CD8-positive, alpha-beta memory T cell (primary cell): ENCODE data around the gene NSD1. TPM values are rescaled to one million over a fixed set of nuclear protein-coding genes. Genes with fewer than 3 reads are reported as not detected.

Source experiments
- CTCF ChIA-PET: fragments of 350-600 bp; sonication (Branson Sonifier 250); formaldehyde crosslinking; loops from one replicate; lab custom pipeline; 2021; ENCODE audit warnings: antibody characterized with exemption; lab: Charles Lee
- POLR2A ChIA-PET: fragments of 350-600 bp; sonication (Branson Sonifier 250); formaldehyde crosslinking; loops from one replicate; lab custom pipeline; 2021; ENCODE audit warnings: antibody characterized with exemption; lab: Charles Lee
- DNase-seq, 5 donors: peaks; one replicate each; pipeline versions ENCODE4 v3.0.0 to v3.0.0-alpha.2; 2020 to 2022; ENCODE audit warnings: mixed read lengths in 1 of 5
- H3K27ac ChIP-seq: one replicate; pipeline ENCODE4 v1.7.0; 2013; ENCODE audit warnings: low read depth, mild to moderate bottlenecking, low read length, moderate library complexity
- H3K27me3 ChIP-seq: 2 replicates; pipeline ENCODE4 v1.7.0; 2013; ENCODE audit warnings: low read length, mild to moderate bottlenecking; ENCODE audit not compliant: insufficient read depth, poor library complexity, severe bottlenecking
- H3K36me3 ChIP-seq: 2 replicates; pipeline ENCODE4 v1.7.0; 2013; ENCODE audit warnings: mild to moderate bottlenecking, low read length, moderate library complexity; ENCODE audit not compliant: insufficient read depth
- H3K4me1 ChIP-seq: 2 replicates; pipeline ENCODE4 v1.7.0; 2013; ENCODE audit warnings: mild to moderate bottlenecking, low read length, moderate library complexity; ENCODE audit not compliant: insufficient read depth
- H3K4me3 ChIP-seq: 2 replicates; pipeline ENCODE4 v1.7.0; 2013; ENCODE audit warnings: mild to moderate bottlenecking, low read length
- H3K9me3 ChIP-seq: 2 replicates; pipeline ENCODE4 v1.7.0; 2013; ENCODE audit warnings: mild to moderate bottlenecking, low read length
- H3K27ac Mint-ChIP-seq, 8 donors: one replicate each; pipeline ENCODE4 v1.8.0; 2020 to 2021; ENCODE audit warnings: mixed read lengths in 8 of 8, mild to moderate bottlenecking in 6 of 8, inconsistent platforms in 3 of 8, moderate library complexity in 3 of 8
- H3K27me3 Mint-ChIP-seq, 2 donors: one replicate each; pipeline ENCODE4 v1.8.0; 2020 to 2021; ENCODE audit warnings: mixed read lengths in 2 of 2, mild to moderate bottlenecking in 1 of 2, moderate library complexity in 1 of 2
- H3K36me3 Mint-ChIP-seq, 3 donors: one replicate each; pipeline ENCODE4 v1.8.0; 2020 to 2021; ENCODE audit warnings: mixed read lengths in 3 of 3, inconsistent platforms in 1 of 3, mild to moderate bottlenecking in 1 of 3
- H3K4me1 Mint-ChIP-seq, 3 donors: one replicate each; pipeline ENCODE4 v1.8.0; 2020 to 2021; ENCODE audit warnings: mixed read lengths in 3 of 3, inconsistent platforms in 1 of 3, mild to moderate bottlenecking in 1 of 3
- H3K4me3 Mint-ChIP-seq, 7 donors: one replicate each; pipeline ENCODE4 v1.8.0; 2020 to 2021; ENCODE audit warnings: mixed read lengths in 7 of 7, mild to moderate bottlenecking in 6 of 7, moderate library complexity in 4 of 7, inconsistent platforms in 2 of 7
- H3K9me3 Mint-ChIP-seq, 5 donors: one replicate each; pipeline ENCODE4 v1.8.0; 2020 to 2022; ENCODE audit warnings: mixed read lengths in 5 of 5, mild to moderate bottlenecking in 3 of 5, moderate library complexity in 2 of 5, inconsistent platforms in 1 of 5
- polyA plus RNA-seq: library from polyadenylated mRNA; unstranded; fragments of 300-500 nt; fragmentation: Illumina TruSeq; gene quantifications from one replicate; pipeline ENCODE4 v1.2.3, GENCODE V29; 2021
- total RNA-seq, 2 experiments: library from RNA; stranded (reverse); gene quantifications; one replicate each; pipeline ENCODE4 v1.2.3, GENCODE V29; 2021

NSD1 gene
- total and polyA plus RNA-seq, 3 experiments from 2014 or later, result 48.7 to 93.1 (median 86.7) TPM

DNA sequence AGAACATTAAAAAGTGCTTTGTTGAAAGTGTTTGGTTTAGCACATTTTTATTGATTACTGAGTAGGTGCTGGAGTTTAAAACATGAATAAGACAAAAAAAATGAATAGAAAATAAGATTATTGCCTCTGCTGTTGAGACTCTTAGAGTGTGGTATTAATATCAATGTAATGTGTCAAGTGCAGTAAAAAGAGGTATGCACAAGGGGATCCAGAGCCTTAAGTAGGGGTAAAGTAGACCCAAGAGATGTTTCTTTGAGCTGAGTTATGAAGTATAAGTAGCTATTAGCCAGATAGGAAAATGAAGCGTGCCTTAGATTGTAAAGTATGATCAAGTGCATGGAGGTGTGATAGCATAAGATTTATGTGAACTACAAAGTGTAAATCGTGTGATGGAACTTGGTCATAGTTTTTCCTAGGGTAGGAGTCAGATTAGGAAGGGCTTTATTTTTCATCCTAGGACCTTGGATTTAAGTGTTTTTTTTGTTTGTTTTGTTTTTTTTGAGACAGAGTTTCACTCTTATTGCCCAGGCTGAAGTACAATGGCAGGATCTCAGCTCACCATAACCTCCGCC lies 45.2 kb downstream of the NSD1 start:
- no peaks in the 10 kb centered on the region for H3K27me3 Mint-ChIP-seq
- peak overlapping the region in 3 of 8 donors; percentile 5 to 18 (median 14) for H3K27ac Mint-ChIP-seq
- no peaks in the 10 kb centered on the region for H3K27me3 ChIP-seq
- H3K4me3 Mint-ChIP-seq, result no peak overlapping the region
- H3K9me3 Mint-ChIP-seq, result no peaks in the 10 kb centered on the region
- no peak for DNase-seq
- no peaks in the 10 kb centered on the region for H3K4me1 ChIP-seq
- no peaks in the 10 kb centered on the region for H3K36me3 ChIP-seq
- H3K27ac ChIP-seq, result no peak overlapping the region
- CTCF ChIA-PET, result no interaction called here
- no peak overlapping the region for H3K4me3 ChIP-seq
- peaks cover 0 to 32% (median 4%) of the 10 kb centered on the region in 3 donors for H3K36me3 Mint-ChIP-seq
- peaks cover 16 to 61% (median 31%) of the 10 kb centered on the region in 3 donors for H3K4me1 Mint-ChIP-seq
- H3K9me3 ChIP-seq, result no peaks in the 10 kb centered on the region
- POLR2A ChIA-PET, result interaction anchor here (0.8 kb wide), 1 partner anchor 9 kb away, joined by 3 read pairs; no protein-coding TSS in a partner anchor

DNA sequence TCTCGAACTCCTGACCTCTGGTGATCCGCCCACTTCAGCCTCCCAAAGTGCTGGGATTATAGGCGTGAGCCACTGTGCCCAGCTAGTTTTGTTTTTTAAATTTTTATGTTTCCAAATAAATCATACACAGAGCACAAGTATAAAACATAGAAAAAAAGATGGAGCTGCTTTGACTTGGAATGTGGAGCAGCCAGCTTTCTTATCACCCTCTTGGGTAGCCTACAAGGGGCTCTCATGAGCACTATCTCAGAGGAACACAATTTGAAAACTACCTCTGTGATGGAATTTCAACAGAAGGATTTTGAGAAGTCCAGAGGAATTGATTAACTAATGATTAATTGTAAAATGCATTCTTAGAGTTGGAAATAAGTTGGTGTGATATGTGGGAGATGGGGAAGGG lies 45.9 kb downstream of the NSD1 start:
- Mint-ChIP-seq H3K4me1 (peaks cover 20 to 63% (median 37%) of the 10 kb centered on the region in 3 donors), H3K4me3 (no peak overlapping the region), H3K27me3 (no peaks in the 10 kb centered on the region), H3K27ac (no peak overlapping the region), H3K36me3 (peaks cover 0 to 28% (median 5%) of the 10 kb centered on the region in 3 donors), H3K9me3 (no peaks in the 10 kb centered on the region)
- ChIA-PET POLR2A (interaction anchor here (0.8 kb wide), 1 partner anchor 9 kb away, joined by 3 read pairs; no protein-coding TSS in a partner anchor), CTCF (no interaction called here)
- H3K27ac ChIP-seq, result no peak overlapping the region
- no peak overlapping the region for H3K4me3 ChIP-seq
- no peaks in the 10 kb centered on the region for H3K27me3 ChIP-seq
- no peaks in the 10 kb centered on the region for H3K36me3 ChIP-seq
- no peaks in the 10 kb centered on the region for H3K4me1 ChIP-seq
- H3K9me3 ChIP-seq, result no peaks in the 10 kb centered on the region
- no peak for DNase-seq

DNA sequence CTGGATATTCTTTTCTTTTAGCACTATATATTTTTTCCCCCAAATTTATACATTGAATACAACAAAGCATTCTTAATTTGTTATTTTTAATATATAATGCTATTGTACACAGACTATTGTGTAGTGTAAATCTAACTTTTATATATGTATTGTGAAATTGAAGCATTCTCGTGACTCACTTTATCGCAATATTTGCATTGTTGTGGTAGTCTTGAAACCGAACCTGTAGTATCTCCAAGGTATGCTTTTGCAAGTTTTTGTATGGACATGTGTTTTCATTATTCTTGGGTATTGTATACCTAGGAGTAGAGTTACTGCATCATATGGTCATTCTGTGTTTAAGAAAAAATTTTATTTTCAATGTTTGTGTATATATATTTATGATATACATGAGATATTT lies 49.6 kb downstream of the NSD1 start:
- Histone ChIP-seq H3K27ac (no peak overlapping the region), H3K9me3 (no peaks in the 10 kb centered on the region), H3K36me3 (no peaks in the 10 kb centered on the region), H3K4me3 (no peak overlapping the region), H3K4me1 (peaks cover 7% of the 10 kb centered on the region), H3K27me3 (no peaks in the 10 kb centered on the region)
- Mint-ChIP-seq H3K4me1 (peaks cover 24 to 67% (median 44%) of the 10 kb centered on the region in 3 donors), H3K27me3 (no peaks in the 10 kb centered on the region), H3K9me3 (no peaks in the 10 kb centered on the region), H3K36me3 (peaks cover 0 to 31% (median 3%) of the 10 kb centered on the region in 3 donors), H3K27ac (peak overlapping the region in 2 of 8 donors; percentile 47 to 64), H3K4me3 (no peak overlapping the region)
- no peak for DNase-seq
- ChIA-PET CTCF (no interaction called here), POLR2A (no interaction called here)

DNA sequence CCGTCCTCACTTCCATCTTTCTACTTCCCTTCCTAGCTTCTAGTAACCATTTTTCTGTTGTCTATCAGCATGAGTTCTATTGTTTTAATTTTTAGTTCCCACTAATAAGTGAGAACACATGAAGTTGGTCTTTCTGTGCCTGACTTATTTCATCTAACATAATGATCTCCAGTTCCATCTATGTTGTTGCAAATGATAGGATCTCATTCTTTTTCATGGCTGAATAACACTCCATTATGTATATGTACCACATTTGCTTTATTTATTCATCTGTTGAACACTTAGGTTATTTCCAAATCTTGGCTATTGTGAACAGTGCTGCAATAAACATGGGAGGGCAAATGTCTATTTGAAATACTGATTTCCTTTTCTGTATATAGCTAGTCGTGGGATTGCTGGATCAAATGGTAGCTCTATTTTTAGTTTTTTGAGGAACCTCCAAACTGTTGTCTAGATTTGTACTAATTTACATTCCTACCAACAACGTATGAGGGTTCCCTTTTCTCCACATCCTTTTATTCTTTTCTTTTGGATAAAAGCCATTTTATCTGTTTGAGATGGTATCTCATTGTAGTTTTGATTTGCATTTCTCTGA lies 50.3 kb downstream of the NSD1 start:
- H3K4me3 Mint-ChIP-seq, result no peak overlapping the region
- H3K27ac ChIP-seq, result no peak overlapping the region

DNA sequence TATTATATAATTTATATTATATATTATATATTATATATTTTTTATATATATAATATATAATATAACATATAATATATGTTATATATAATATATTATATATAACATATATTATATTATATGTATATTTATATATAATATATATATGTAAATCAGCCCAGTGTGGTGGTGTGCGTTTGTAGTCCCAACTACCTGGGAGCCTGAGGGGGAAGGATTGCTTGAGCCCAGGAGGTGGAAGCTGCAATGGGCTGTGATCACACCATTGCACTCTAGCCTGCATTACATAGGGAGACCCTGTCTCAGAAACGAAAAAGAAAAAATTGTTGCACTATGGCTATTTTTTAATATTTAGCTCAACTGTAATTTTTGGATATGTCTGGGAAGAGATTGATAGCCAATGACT lies 52.4 kb downstream of the NSD1 start:
- Histone ChIP-seq H3K4me1 (peaks cover 8% of the 10 kb centered on the region), H3K9me3 (no peaks in the 10 kb centered on the region), H3K36me3 (no peaks in the 10 kb centered on the region), H3K27me3 (no peaks in the 10 kb centered on the region), H3K4me3 (no peak overlapping the region), H3K27ac (no peak overlapping the region)
- POLR2A ChIA-PET, result no interaction called here
- Mint-ChIP-seq H3K9me3 (no peaks in the 10 kb centered on the region), H3K27ac (no peak overlapping the region), H3K36me3 (peaks cover 0 to 28% (median 3%) of the 10 kb centered on the region in 3 donors), H3K4me3 (no peak overlapping the region), H3K27me3 (no peaks in the 10 kb centered on the region), H3K4me1 (peaks cover 32 to 64% (median 46%) of the 10 kb centered on the region in 3 donors)
- DNase-seq, result no peak
- CTCF ChIA-PET, result interaction anchor here (0.9 kb wide), 1 partner anchor 51 kb away, joined by 3 read pairs; no protein-coding TSS in a partner anchor

More for the DNA sequence above, 50.3 kb downstream of the NSD1 start:
- Mint-ChIP-seq H3K27me3 (no peaks in the 10 kb centered on the region), H3K4me1 (peaks cover 27 to 69% (median 46%) of the 10 kb centered on the region in 3 donors), H3K9me3 (no peaks in the 10 kb centered on the region), H3K36me3 (peaks cover 0 to 30% (median 3%) of the 10 kb centered on the region in 3 donors), H3K27ac (peak overlapping the region in 4 of 8 donors; percentile 12 to 75 (median 41))
- Histone ChIP-seq H3K4me1 (peaks cover 8% of the 10 kb centered on the region), H3K9me3 (no peaks in the 10 kb centered on the region), H3K36me3 (no peaks in the 10 kb centered on the region), H3K27me3 (no peaks in the 10 kb centered on the region), H3K4me3 (no peak overlapping the region)
- CTCF ChIA-PET, result no interaction called here
- DNase-seq, result no peak
- POLR2A ChIA-PET, result no interaction called here

DNA sequence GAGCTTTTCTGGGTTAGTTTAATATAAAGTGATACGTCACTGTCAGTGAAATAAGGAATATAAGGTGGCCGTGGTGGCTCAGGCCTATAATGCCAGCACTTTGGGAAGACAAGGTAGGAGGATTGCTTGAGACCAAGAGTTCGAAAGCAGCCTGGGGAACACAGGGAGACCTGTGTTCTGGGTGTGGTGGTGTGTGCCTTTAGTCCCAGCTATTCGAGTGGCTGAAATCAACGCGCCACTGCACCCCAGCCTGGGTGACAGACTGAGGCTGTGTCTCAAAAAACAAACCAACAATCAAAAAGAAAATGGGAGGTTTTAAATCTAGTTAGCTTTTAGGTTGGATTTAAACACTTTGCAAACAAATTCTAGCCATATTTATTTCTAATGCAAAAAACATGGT lies 53.1 kb downstream of the NSD1 start:
- no peaks in the 10 kb centered on the region for H3K9me3 ChIP-seq
- H3K4me3 Mint-ChIP-seq, result no peak overlapping the region
- H3K36me3 ChIP-seq, result no peaks in the 10 kb centered on the region
- H3K4me1 Mint-ChIP-seq, result peaks cover 33 to 61% (median 50%) of the 10 kb centered on the region in 3 donors
- no peak overlapping the region for H3K4me3 ChIP-seq
- H3K27me3 Mint-ChIP-seq, result no peaks in the 10 kb centered on the region
- H3K36me3 Mint-ChIP-seq, result peaks cover 0 to 28% (median 3%) of the 10 kb centered on the region in 3 donors
- no peaks in the 10 kb centered on the region for H3K9me3 Mint-ChIP-seq
- POLR2A ChIA-PET, result no interaction called here
- H3K27ac Mint-ChIP-seq, result no peak overlapping the region
- H3K27me3 ChIP-seq, result no peaks in the 10 kb centered on the region
- no peak for DNase-seq
- peaks cover 8% of the 10 kb centered on the region for H3K4me1 ChIP-seq
- no peak overlapping the region for H3K27ac ChIP-seq
- CTCF ChIA-PET, result interaction anchor here (0.9 kb wide), 1 partner anchor 52 kb away, joined by 3 read pairs; no protein-coding TSS in a partner anchor

DNA sequence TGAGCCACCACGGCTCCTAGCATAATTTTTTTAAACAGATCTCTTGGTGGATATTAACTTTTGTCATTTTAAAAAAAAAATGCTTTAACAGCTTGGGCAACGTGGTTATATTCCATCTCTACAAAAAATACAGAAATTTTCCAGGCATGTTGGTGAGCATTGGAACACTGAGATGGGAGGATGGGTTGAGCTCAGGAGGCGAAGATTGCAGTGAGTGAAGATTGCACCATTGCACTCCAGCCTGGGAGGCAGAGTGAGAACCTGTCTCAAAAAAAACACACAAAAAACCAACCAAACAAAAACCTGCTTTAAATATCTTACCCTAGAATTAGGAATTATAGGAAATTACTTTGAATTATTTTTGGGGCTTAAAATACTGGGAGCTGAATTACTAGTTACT lies 55.2 kb downstream of the NSD1 start:
- Mint-ChIP-seq H3K9me3 (no peaks in the 10 kb centered on the region), H3K27me3 (no peaks in the 10 kb centered on the region), H3K27ac (peak overlapping the region in 7 of 8 donors; percentile 11 to 80 (median 64)), H3K36me3 (peaks cover 0 to 39% (median 1%) of the 10 kb centered on the region in 3 donors), H3K4me1 (peaks cover 31 to 53% (median 46%) of the 10 kb centered on the region in 3 donors), H3K4me3 (peak overlapping the region in 1 of 7 donors; percentile 38)
- Histone ChIP-seq H3K4me3 (no peak overlapping the region), H3K27me3 (no peaks in the 10 kb centered on the region), H3K9me3 (no peaks in the 10 kb centered on the region), H3K36me3 (no peaks in the 10 kb centered on the region), H3K27ac (no peak overlapping the region), H3K4me1 (peaks cover 8% of the 10 kb centered on the region)
- DNase-seq, result no peak
- POLR2A ChIA-PET, result interaction anchor here (1.1 kb wide), 1 partner anchor 10 kb away, joined by 3 read pairs; no protein-coding TSS in a partner anchor
- CTCF ChIA-PET, result interaction anchor here (1.3 kb wide), 1 partner anchor 76 kb away, joined by 4 read pairs; no protein-coding TSS in a partner anchor

DNA sequence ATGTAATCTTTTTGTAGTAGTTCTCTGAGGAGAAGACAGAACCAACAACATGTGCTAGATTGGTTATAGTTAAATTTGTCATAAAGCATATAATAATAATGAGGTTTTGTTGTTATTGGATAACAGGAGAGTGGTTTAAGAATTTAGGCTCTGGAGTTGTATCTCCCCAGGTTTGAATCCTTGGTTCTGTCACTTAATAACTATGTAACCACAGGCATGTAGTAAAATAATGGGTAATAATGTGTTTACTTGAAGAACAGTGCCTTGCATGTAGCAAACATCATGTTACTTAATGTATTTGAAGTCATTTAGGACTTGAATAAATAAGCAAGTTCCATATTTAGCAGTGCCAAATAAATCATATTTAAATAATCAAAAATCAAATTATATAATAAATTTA lies 55.8 kb downstream of the NSD1 start:
- H3K4me1 ChIP-seq, result peaks cover 8% of the 10 kb centered on the region
- DNase-seq, result no peak
- ChIA-PET CTCF (no interaction called here), POLR2A (no interaction called here)
- peaks cover 0 to 42% (median 0%) of the 10 kb centered on the region in 3 donors for H3K36me3 Mint-ChIP-seq
- no peak overlapping the region for H3K4me3 ChIP-seq
- no peak overlapping the region for H3K4me3 Mint-ChIP-seq
- H3K27me3 ChIP-seq, result no peaks in the 10 kb centered on the region
- peaks cover 26 to 47% (median 40%) of the 10 kb centered on the region in 3 donors for H3K4me1 Mint-ChIP-seq
- no peaks in the 10 kb centered on the region for H3K9me3 Mint-ChIP-seq
- H3K27me3 Mint-ChIP-seq, result no peaks in the 10 kb centered on the region
- no peaks in the 10 kb centered on the region for H3K9me3 ChIP-seq
- no peaks in the 10 kb centered on the region for H3K36me3 ChIP-seq
- peak overlapping the region in 2 of 8 donors; percentile 55 to 64 for H3K27ac Mint-ChIP-seq
- no peak overlapping the region for H3K27ac ChIP-seq
